ENCODE data around the gene CRELD2.
"Not testable (repeated sequence)": the region's sequence is repeated elsewhere in the genome, so short reads cannot be mapped to it uniquely, and the experiment has no call there.

Gene CRELD2

DNA sequence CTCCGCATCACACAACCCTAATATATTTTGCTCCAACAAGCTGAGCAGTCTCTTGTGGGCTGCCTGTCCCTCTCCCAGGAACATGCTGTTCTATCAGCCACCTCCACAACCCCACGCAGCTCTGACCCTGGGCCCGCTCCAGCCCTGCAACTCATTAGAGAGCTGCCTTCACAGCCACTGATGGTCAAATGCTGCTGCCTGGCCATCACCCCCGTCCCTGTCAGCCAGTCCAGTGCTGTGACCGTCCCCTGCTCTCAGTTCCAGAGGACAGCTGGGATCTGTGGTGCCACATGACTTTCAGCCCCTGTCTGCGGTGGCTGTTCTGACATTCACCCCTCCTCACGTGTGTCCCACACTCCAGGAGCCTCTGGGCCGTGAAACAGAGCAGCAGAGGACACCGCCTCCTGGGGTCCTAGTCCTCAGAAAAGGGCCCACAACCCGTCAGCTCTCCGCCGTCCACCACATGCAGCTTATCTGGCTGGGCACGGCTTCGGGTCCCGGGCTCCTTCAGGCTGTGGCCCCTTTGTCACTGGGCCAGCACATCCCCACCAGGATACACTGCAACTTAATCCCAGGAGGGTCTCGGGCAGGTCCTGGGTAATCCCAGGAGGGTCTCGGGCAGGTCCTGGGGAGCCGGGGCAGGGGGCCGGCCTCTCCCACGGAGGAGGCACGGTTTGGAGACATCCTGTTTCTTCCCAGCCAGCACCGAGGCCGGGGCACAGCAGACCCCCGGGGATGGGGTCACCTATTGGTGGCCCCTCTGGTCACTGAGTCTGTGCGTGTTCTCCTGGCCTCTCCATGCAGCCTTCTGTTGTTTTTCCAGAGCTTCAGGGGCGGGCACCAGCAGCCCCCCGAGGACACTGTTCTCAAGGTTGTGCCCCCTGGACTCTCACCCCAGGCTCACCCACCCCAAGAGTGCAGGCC, 15.1 kb downstream of the CRELD2 start:
- no peak for FAIRE-seq

- FAIRE-seq: no peak
These were observed 15.9 kb downstream of the CRELD2 start for GRCh38 chr22:49934160-49934890.

- FAIRE-seq: no peak
These were observed 16.6 kb downstream of the CRELD2 start for GRCh38 chr22:49934891-49935557.

DNA sequence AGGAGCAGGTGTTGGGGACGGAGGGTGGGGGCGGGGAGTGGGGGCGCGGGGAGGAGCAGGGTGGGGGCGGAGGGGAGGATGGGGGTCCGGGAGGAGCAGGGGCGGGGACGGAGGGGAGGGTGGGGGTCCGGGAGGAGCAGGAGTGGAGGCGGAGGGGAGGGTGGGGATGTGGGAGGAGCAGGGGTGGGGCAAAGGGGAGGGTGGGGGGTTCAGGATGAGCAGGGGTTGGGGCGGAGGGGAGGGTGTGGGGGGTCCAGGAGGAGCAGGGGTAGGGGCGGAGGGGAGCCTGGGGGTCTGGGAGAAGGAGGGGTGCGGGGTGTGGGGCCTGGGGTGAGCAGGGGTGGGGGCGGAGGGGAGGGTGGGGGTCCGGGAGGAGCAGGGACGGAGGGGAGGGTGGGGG, 17.1 kb downstream of the CRELD2 start:
- no peak for FAIRE-seq

- FAIRE-seq: no peak
These were observed 17.9 kb downstream of the CRELD2 start for GRCh38 chr22:49936018-49936972.

- no peak for FAIRE-seq
These were observed 18.7 kb downstream of the CRELD2 start for GRCh38 chr22:49936973-49937757.

GRCh38 chr22:49937758-49938564, 19.5 kb downstream of the CRELD2 start:
- FAIRE-seq: no peak

DNA sequence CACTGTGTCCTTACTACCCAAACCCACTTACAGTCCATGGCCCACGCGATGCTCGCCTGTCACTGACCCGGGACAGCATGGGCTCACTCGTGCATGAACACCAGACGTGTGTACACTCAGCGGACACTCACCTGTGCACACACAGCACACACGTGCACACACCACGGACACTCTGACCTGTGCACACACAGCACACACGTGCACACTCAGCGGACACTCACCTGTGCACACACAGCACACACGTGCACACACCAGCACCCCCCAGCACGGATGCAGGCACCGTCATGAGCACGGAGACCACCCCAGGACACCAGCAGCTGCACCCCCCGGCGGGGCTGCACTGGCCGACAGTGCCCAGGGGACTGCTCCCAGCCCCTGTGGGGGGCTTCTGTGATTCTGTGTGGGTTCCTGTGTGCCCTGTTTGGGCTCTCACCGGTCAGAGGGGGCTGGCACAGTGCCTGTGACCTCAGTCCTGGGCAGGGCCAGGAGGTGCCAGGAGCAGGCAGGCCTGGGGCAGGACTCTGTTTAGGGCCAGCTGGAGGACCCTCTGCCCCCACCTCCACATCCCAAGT, 20.2 kb downstream of the CRELD2 start:
- FAIRE-seq: no peak

DNA sequence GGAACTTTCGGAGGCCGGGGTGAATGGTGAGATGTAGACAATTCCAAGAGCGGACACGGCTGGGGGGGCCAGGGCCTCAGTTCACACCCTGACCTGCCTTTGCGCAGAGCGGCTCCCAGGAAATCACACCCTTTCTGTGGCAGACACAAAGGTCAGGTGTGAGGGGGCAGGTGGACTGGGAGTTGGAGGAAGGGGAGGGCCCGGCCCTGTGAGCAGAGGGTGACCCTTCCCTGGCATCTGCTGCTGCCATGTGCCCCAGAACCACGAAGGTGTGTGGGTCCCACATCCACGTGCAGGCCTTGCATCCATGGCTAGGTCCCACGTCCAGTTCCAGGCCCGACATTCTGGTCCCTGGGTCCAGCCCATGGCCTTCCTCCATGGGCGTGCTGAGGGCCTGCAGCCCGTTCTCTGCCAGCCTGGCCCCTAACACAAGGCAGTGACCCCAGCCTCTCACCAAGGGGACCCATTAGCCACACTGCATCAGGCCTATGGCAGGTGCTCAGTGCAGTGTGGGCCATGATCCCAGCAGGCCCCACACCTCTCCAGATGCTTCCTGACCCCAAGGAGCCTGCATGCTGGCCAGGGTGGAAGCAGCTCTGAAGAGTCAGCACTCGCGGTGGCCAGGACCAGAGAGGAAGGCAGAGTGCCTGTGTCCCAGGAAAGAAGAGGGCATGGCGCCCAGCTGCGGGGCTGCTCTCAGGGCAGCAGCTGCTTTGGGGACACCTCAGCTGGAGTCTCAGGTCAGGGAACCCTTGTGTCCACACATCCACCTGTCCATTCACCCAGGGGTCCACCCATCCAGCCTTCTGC, 23.3 kb downstream of the CRELD2 start:
- no peak for FAIRE-seq

GRCh38 chr22:49942565-49943404, 24.4 kb downstream of the CRELD2 start:
- no peak for FAIRE-seq

- no peak for FAIRE-seq
These were observed 25.0 kb downstream of the CRELD2 start for GRCh38 chr22:49943405-49943765.

- FAIRE-seq: no peak
These were observed 25.5 kb downstream of the CRELD2 start for GRCh38 chr22:49943771-49944398.

DNA sequence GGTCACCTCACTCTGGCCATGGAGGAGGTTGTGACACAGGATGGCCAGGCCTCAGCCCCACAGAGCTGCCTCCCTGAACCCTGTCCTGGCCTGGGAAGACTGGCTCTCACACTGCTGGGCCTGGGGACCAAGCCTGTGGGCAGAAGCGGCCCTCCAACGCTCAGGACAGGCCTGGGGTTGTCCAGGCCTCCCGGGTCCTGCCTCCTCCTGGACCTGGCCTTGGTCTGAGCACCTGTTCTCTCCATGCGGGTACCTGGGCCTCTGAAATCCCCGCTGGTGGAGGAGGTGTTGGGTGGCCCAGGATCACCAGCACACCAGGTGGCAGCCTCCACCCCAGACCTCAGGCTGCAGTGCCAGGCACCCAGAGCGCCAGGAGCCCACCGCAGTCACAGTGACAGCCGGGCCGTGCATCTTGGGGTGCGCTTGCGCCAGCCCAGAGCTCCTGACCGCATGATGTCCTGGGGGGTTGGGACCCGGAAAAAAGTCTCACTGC, 26.0 kb downstream of the CRELD2 start:
- no peak for FAIRE-seq

DNA sequence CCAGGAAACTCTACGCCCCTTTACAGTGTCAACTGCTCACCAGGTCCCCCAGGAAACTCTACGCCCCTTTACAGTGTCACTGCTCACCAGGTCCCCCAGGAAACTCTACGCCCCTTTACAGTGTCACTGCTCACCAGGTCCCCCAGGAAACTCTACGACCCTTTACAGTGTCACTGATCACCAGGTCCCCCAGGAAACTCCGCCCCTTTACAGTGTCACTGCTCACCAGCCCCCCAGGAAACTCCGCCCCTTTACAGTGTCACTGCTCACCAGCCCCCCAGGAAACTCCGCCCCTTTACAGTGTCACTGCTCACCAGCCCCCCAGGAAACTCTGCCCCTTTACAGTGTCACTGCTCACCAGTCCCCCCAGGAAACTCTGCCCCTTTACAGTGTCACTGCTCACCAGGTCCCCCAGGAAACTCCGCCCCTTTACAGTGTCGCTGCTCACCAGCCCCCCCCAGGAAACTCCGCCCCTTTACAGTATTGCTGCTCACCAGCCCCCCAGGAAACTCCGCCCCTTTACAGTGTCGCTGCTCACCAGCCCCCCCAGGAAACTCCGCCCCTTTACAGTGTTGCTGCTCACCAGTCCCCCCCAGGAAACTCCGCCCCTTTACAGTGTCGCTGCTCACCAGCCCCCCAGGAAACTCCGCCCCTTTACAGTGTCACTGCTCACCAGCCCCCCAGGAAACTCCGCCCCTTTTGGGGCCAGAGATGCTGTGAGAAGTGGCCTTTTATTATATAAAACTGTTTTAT, 26.8 kb downstream of the CRELD2 start:
- not testable (repeated sequence) for FAIRE-seq

DNA sequence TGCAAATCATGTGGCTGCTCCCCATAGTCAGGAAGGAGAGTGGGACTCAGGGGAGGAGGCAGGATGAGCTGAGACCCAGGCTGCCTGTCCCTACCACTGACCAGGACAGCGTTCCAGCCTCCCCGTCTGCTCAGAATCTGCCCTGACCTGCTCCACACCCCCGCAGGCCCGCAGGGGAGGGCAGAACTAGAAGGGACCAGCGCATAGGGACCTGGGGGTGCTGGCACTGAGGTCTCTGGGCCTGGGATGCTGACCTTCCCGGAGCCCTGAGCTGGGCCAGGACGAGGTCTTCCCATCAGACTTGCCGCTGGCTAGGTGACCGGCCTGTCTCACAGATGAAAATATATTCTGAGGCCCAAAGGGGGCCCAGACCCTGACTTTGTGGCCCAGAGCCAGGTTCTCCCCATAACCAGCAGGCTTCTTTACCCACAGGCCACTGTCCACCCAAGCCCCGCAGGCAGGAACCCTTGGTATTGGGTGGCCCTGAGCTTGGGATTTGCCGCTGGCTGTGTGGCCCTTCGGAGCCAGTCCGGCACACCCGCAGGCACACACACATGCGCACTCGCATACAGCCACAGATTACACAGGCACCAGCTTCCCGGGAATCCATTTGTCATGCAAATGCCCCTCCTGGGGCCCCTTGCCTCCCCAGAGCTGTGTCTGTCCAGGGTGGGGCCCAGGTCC, 28.3 kb downstream of the CRELD2 start:
- no peak for FAIRE-seq

- FAIRE-seq: no peak
These were observed 28.8 kb downstream of the CRELD2 start for GRCh38 chr22:49947296-49947622.

All from islet of Langerhans (tissue), 1 donor.